Motor neuron (in vitro differentiated cells): ENCODE results near the gene GOLGA2. TPM values are rescaled to one million over a fixed set of nuclear protein-coding genes. Genes with fewer than 3 reads are reported as not detected.

Experiments used
- ATAC-seq, 8 experiments: fragments of 200-7000 bp; cut with Tn5 transposase; replicated peaks in 6 of 8; 2 replicates each; pipeline ENCODE4 v1.8.0; 2021; ENCODE audit warnings: mild to moderate bottlenecking in 8 of 8, moderate library complexity in 8 of 8
- H3K27ac ChIP-seq, 2 donors: fragments of 250-450 bp; sonication (Bioruptor Pico); 2 replicates each; pipeline ENCODE4 v1.9.0; 2021; ENCODE audit warnings: antibody characterized with exemption in 2 of 2, mild to moderate bottlenecking in 2 of 2, moderate library complexity in 1 of 2
- H3K4me1 ChIP-seq, 2 donors: fragments of 250-450 bp; sonication (Bioruptor Pico); replicated peaks in 1 of 2; 2 replicates each; pipeline ENCODE4 v1.6.1; 2021; ENCODE audit warnings: antibody characterized with exemption in 2 of 2, mild to moderate bottlenecking in 2 of 2, moderate library complexity in 1 of 2
- H3K4me3 ChIP-seq, 5 donors: fragments of 250-450 bp; sonication (Bioruptor Pico); 2 replicates each; pipeline ENCODE4 v1.9.0; 2021; ENCODE audit warnings: antibody characterized with exemption in 5 of 5, mild to moderate bottlenecking in 5 of 5, moderate library complexity in 4 of 5
- WGBS, 10 experiments: fragments of 450-650 bp; shearing (Covaris generic); methylation state at CpG; one replicate each; pipeline ENCODE4 v1.0.0; 2022; 5-methylcytosine and 5-hydroxymethylcytosine counted together
- in situ Hi-C, 9 experiments: fragments of 400-800 bp; cut with MboI; loops; one replicate each; pipeline ENCODE4 v1.15.0; 2021; ENCODE audit warnings: low sequenced_read_pairs in 9 of 9, low pct_unique_long_range_greater_than_20kb in 2 of 9; ENCODE audit not compliant: unreplicated experiment in 9 of 9
- total RNA-seq, 8 experiments: library from RNA; unstranded; fragments of 300-600 nt; gene quantifications; 2 replicates each; pipeline versions ENCODE4 v1.2.3 to v1.2.4, GENCODE V29; 2022

Gene GOLGA2
- total RNA-seq, 8 experiments from 2014 or later = 41.0 to 109 (median 91.7) TPM

GRCh38 chr9:128206484-128206883 is 69.3 kb downstream of the GOLGA2 start:
- no peak for ATAC-seq
- Histone ChIP-seq H3K27ac (no peak overlapping the region), H3K4me3 (no peak overlapping the region), H3K4me1 (peaks cover 0 to 18% of the 10 kb centered on the region in 2 donors)
- 67 to 100% (median 79%) methylated on average over 1 to 2 of the region's 3 CpGs; no CpG with 5 or more reads in 4 of the 10 experiments for WGBS, 10 experiments
- in situ Hi-C loops = no loop called here

Other genes with a start within 250 kb of the GOLGA2 start
- gene NAIF1, start 208.7 kb downstream of the GOLGA2 start, total RNA-seq = 1 to 10 TPM; 6.4 to 9.0 (median 8.0) TPM
- gene SLC25A25, start 207.8 kb downstream of the GOLGA2 start, total RNA-seq = 10 to 100 TPM in 7 of 8 experiments, 1 to 10 TPM in 1; 10.0 to 39.7 (median 19.0) TPM
- 100 to 1,000 TPM in 1 of 8 experiments, 10 to 100 TPM in 7; 42.6 to 111 (median 50.9) TPM for gene PTGES2, start 148.3 kb downstream of the GOLGA2 start, total RNA-seq
- 1 to 10 TPM in 3 of 8 experiments, under 1 TPM in 2, not detected in 3; 0.76 to 3.3 (median 1.6) TPM for gene LCN2, start 126.6 kb downstream of the GOLGA2 start, total RNA-seq
- 100 to 1,000 TPM in 5 of 8 experiments, 10 to 100 TPM in 3; 60.0 to 233 (median 148) TPM for gene BBLN, start 115.7 kb downstream of the GOLGA2 start, total RNA-seq
- 10 to 100 TPM; 36.3 to 92.5 (median 70.9) TPM for gene CIZ1, start 84.4 kb downstream of the GOLGA2 start, total RNA-seq
- gene DNM1, start 72.6 kb downstream of the GOLGA2 start, total RNA-seq = 10 to 100 TPM in 5 of 8 experiments, 1 to 10 TPM in 3; 5.5 to 56.9 (median 31.5) TPM
- gene SWI5, start 269 bp upstream of the GOLGA2 start, total RNA-seq = 10 to 100 TPM; 29.4 to 55.4 (median 43.2) TPM
- 10 to 100 TPM; 12.2 to 37.4 (median 22.0) TPM for gene TRUB2, start 46.4 kb upstream of the GOLGA2 start, total RNA-seq
- gene COQ4, start 46.8 kb upstream of the GOLGA2 start, total RNA-seq = 10 to 100 TPM; 37.8 to 66.5 (median 51.1) TPM
- gene SLC27A4, start 64.5 kb upstream of the GOLGA2 start, total RNA-seq = 10 to 100 TPM; 10.4 to 31.7 (median 17.7) TPM
- gene URM1, start 95.4 kb upstream of the GOLGA2 start, total RNA-seq = 10 to 100 TPM; 32.0 to 57.2 (median 44.4) TPM
- gene CERCAM, start 144.8 kb upstream of the GOLGA2 start, total RNA-seq = 10 to 100 TPM; 14.4 to 53.5 (median 19.7) TPM
- 10 to 100 TPM; 20.3 to 62.5 (median 42.7) TPM for gene ODF2, start 180.0 kb upstream of the GOLGA2 start, total RNA-seq
- gene GLE1, start 228.7 kb upstream of the GOLGA2 start, total RNA-seq = 10 to 100 TPM; 11.9 to 30.4 (median 17.3) TPM